ENCODE results near the gene KRTAP5-1.

The KRTAP5-1 gene

DNA sequence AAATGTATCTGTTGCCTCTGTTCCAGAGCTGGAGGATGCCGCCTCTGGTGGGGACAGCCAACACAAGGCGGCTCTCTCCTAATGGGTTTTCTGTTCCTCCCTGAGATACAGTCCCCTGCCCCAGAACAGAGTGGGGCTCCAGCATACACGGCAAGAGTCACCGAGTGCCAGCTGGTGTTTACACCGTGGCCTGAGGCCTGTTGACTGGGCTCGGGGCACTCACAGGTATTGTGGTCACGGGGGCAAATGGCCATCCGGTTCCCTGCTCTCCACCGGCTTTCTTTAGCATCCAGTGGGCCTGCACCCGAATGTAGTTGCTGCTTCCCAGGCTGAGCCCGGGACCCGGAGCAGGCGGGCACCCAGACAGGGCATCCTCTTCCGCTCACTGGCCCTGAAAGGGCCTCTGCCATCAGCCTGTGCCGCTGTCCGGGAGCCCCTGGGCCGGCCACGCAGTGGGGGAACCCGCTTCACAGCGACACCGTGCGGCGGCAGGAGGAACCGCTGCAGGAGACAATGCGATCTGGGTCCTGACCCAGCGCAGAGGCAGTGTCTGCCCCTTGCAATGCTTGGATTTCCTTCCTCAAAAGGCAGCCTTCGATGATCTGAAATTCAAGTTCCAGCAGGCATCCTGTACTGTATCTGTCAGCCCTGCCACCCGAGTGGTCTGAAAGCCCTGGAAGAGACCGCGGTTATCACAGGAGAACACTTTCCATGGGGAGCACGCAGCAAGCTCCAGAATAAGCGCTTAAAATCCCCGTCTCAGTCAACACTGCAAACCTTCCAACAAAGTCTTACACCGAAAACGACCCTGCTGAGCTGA lies 43.6 kb upstream of the KRTAP5-1 start:
- no peak overlapping the region for H3K4me3 ChIP-seq (ENCODE audit: low read depth, low read length)
- TF ChIP-seq, protein P1, sequence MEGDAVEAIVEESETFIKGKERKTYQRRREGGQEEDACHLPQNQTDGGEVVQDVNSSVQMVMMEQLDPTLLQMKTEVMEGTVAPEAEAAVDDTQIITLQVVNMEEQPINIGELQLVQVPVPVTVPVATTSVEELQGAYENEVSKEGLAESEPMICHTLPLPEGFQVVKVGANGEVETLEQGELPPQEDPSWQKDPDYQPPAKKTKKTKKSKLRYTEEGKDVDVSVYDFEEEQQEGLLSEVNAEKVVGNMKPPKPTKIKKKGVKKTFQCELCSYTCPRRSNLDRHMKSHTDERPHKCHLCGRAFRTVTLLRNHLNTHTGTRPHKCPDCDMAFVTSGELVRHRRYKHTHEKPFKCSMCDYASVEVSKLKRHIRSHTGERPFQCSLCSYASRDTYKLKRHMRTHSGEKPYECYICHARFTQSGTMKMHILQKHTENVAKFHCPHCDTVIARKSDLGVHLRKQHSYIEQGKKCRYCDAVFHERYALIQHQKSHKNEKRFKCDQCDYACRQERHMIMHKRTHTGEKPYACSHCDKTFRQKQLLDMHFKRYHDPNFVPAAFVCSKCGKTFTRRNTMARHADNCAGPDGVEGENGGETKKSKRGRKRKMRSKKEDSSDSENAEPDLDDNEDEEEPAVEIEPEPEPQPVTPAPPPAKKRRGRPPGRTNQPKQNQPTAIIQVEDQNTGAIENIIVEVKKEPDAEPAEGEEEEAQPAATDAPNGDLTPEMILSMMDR (IDR thresholded peaks at IDR 0.05; ENCODE audit: low read depth, low read length): peak; percentile 86
- TF ChIP-seq, protein P2, sequence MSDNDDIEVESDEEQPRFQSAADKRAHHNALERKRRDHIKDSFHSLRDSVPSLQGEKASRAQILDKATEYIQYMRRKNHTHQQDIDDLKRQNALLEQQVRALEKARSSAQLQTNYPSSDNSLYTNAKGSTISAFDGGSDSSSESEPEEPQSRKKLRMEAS (IDR thresholded peaks at IDR 0.05; ENCODE audit: low read depth, low read length): no peak
- TF ChIP-seq MYC (IDR thresholded peaks at IDR 0.05; ENCODE audit: low read depth, low read length) (peak; percentile 27), POLR2A (IDR thresholded peaks at IDR 0.05; ENCODE audit: extremely low read depth, insufficient read length) (no peak)
- DNase-seq (ENCODE audit: low read depth): peak; percentile 62

DNA sequence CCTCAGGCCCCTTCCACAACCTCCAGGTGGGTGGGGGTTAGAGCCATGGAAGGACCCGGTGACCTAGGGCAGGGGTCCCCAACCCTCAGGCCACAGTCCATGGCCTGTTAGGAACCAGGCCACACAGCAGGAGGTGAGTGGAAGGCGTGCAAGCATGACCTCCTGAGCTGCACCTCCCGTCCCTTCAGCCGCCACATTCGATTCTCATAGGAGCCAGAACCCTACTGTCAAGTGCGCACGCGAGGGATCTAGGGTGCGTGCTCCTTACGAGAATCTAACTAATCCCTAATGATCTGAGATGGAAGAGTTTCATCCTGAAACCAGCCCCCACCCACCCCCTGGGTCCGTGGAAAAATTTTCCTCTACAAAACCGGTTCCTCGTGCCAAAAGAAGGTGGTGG lies 40.5 kb upstream of the KRTAP5-1 start:
- no peak overlapping the region for H3K4me3 ChIP-seq (ENCODE audit: low read depth, low read length)
- no peak for DNase-seq (ENCODE audit: low read depth)
- TF ChIP-seq POLR2A (IDR thresholded peaks at IDR 0.05; ENCODE audit: extremely low read depth, insufficient read length): no peak
- TF ChIP-seq, protein P2 (IDR thresholded peaks at IDR 0.05; ENCODE audit: low read depth, low read length): no peak

DNA sequence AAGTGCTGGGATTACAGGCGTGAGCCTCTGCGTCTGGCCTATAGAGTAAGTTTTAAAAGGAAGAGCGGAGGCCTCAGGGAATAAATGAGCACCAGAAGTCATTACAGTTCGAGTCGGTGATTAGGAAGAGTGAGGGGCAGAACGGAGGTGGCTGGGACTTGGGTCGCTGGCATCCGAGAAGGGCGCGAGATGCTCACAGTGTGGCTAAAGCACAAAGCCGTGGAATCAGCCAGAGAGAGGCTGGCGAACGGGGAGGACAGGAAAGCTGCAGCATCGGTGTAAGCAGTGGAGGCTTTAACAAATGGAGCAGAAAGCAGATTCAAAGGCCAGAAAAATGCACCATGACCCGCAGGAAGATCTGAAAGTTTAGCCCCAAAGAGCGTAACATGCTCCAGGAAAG lies 39.5 kb upstream of the KRTAP5-1 start:
- no peak overlapping the region for H3K4me3 ChIP-seq (ENCODE audit: low read depth, low read length)
- TF ChIP-seq, protein P1 (IDR thresholded peaks at IDR 0.05; ENCODE audit: low read depth, low read length): no peak
- no peak for TF ChIP-seq MYC (IDR thresholded peaks at IDR 0.05; ENCODE audit: low read depth, low read length)
- TF ChIP-seq, protein P2 (IDR thresholded peaks at IDR 0.05; ENCODE audit: low read depth, low read length): no peak
- no peak for TF ChIP-seq POLR2A (IDR thresholded peaks at IDR 0.05; ENCODE audit: extremely low read depth, insufficient read length)
- DNase-seq (ENCODE audit: low read depth): no peak

DNA sequence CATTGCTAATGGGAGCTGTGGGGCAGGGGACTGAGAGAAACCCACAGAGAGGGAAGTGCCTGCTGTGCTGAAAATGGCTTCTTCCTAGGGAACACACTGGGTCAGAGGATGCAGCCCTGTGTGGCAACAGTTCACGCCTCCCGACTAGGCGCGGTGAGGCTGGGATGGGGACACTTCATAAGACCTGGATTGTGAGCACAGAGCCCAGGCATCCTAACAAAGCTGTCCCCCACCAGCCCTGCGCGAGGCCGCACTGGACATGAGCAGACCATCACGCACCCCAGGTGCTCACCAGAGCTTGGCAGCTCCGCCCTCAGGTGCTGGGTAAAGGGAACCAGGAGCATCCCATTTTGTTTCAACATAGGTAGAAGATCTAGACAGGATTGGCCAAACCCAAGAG lies 38.6 kb upstream of the KRTAP5-1 start:
- TF ChIP-seq, protein P1 (IDR thresholded peaks at IDR 0.05; ENCODE audit: low read depth, low read length): no peak
- TF ChIP-seq MYC (IDR thresholded peaks at IDR 0.05; ENCODE audit: low read depth, low read length) (no peak), POLR2A (IDR thresholded peaks at IDR 0.05; ENCODE audit: extremely low read depth, insufficient read length) (no peak)
- TF ChIP-seq, protein P2 (IDR thresholded peaks at IDR 0.05; ENCODE audit: low read depth, low read length): no peak
- DNase-seq (ENCODE audit: low read depth): no peak

DNA sequence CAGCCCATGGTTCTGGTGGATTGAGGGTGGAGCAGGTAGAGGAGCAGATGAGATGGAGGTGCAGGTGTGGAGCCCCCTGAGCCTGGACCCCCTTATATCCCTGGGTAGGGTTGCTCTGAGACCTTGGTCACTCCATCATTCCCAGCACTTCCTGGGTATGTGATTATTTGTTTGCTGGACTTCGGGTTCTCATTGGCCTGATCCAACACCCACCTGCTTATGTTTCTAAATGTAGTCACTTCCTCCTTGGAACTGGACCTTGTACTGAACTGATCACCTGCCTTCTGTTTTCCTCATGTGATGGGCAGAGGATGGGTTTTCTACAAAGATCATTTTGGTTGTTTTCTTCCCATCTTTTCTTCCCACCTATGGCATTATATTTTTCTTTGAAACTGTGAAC lies 37.0 kb upstream of the KRTAP5-1 start, which contains the start of gene KRTAP5-4:
Gene KRTAP5-4 (minus strand): TSS at position 53 of the 400 bp plus-strand sequence. CDS start 45 bp downstream, at position 8.
- no peak for DNase-seq (ENCODE audit: low read depth)
- no peak within 1 kb of the TSS for H3K4me3 ChIP-seq (ENCODE audit: low read depth, low read length)
- TF ChIP-seq POLR2A (IDR thresholded peaks at IDR 0.05; ENCODE audit: extremely low read depth, insufficient read length) (no peak), MYC (IDR thresholded peaks at IDR 0.05; ENCODE audit: low read depth, low read length) (no peak)
- TF ChIP-seq, protein P1 (IDR thresholded peaks at IDR 0.05; ENCODE audit: low read depth, low read length): no peak
- TF ChIP-seq, protein P2 (IDR thresholded peaks at IDR 0.05; ENCODE audit: low read depth, low read length): no peak

More for the DNA sequence above, 38.6 kb upstream of the KRTAP5-1 start:
- H3K4me3 ChIP-seq (ENCODE audit: low read depth, low read length): no peak overlapping the region

DNA sequence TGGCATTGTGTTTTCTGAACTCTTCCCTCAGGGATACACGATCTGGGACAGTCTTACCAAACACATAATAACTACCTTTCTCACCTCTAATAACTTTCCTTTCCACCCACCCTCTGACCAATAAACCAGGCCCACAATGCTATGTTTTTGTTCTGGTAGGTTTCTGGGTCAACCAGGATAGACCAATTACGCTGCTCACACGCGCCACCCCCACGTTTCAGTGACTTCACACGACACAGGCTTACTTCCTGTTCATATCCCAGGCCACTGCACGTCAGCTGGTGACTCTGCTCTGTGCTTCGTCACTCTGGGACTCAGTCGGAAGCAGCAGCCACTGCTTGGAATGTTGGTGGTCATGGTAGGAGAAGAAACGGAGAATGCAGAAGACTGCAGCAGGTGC lies 34.4 kb upstream of the KRTAP5-1 start:
- H3K4me3 ChIP-seq (ENCODE audit: low read depth, low read length): no peak overlapping the region
- TF ChIP-seq, protein P2 (IDR thresholded peaks at IDR 0.05; ENCODE audit: low read depth, low read length): no peak
- TF ChIP-seq POLR2A (IDR thresholded peaks at IDR 0.05; ENCODE audit: extremely low read depth, insufficient read length): no peak
- TF ChIP-seq, protein P1 (IDR thresholded peaks at IDR 0.05; ENCODE audit: low read depth, low read length): no peak
- no peak for TF ChIP-seq MYC (IDR thresholded peaks at IDR 0.05; ENCODE audit: low read depth, low read length)
- peak; percentile 19 for DNase-seq (ENCODE audit: low read depth)

Data from NB4 (cell line).